IPS-NIHi11 (cell line): Measurements from ENCODE around the gene QRICH1.
A peak's percentile ranks its signal among the peaks of the same experiment; 100 is the strongest.

Source experiments
- DNase-seq: peaks from one replicate; pipeline ENCODE4 v3.0.0; 2012; ENCODE audit warnings: mixed read lengths, low spot score

The QRICH1 gene

GRCh38 chr3:49093853-49094767 is at the start of gene QRICH1:
TSS of gene QRICH1 (minus strand) at chr3:49094071. CDS start at chr3:49077017, 17,054 bp downstream.
- DNase-seq = peak; percentile 90

GRCh38 chr3:49140080-49140479 is 46.2 kb upstream of the QRICH1 start:
- no peak for DNase-seq

GRCh38 chr3:49135499-49135898 is 41.6 kb upstream of the QRICH1 start:
- DNase-seq = no peak

- DNase-seq = peak; percentile 51
Measured at GRCh38 chr3:49134471-49135265, 40.8 kb upstream of the QRICH1 start.

GRCh38 chr3:49133226-49133951 is 39.5 kb upstream of the QRICH1 start:
- DNase-seq = peak; percentile 91

- DNase-seq = peak; percentile 90
Measured at GRCh38 chr3:49132437-49133225, 38.8 kb upstream of the QRICH1 start, which contains the start of gene LAMB2. TSS of gene LAMB2 (minus strand) at chr3:49133050. CDS start at chr3:49132867, 183 bp downstream.

GRCh38 chr3:49132073-49132436 is 38.2 kb upstream of the QRICH1 start:
- no peak for DNase-seq

GRCh38 chr3:49131576-49131975 is 37.7 kb upstream of the QRICH1 start:
- no peak for DNase-seq

- no peak for DNase-seq
Measured at GRCh38 chr3:49131040-49131439, 37.2 kb upstream of the QRICH1 start.

GRCh38 chr3:49124991-49125670 is 31.3 kb upstream of the QRICH1 start:
- DNase-seq = peak; percentile 34

- DNase-seq = no peak
Measured at GRCh38 chr3:49124203-49124602, 30.3 kb upstream of the QRICH1 start.

- no peak for DNase-seq
Measured at GRCh38 chr3:49123687-49124086, 29.8 kb upstream of the QRICH1 start.

GRCh38 chr3:49122886-49123545 is 29.1 kb upstream of the QRICH1 start:
- DNase-seq = no peak

GRCh38 chr3:49122451-49122850 is 28.6 kb upstream of the QRICH1 start:
- no peak for DNase-seq

GRCh38 chr3:49122022-49122421 is 28.2 kb upstream of the QRICH1 start:
- DNase-seq = no peak

GRCh38 chr3:49121132-49121736 is 27.4 kb upstream of the QRICH1 start:
- DNase-seq = no peak

GRCh38 chr3:49120438-49121131 is 26.7 kb upstream of the QRICH1 start, which contains the start of gene USP19:
TSS of gene USP19 (minus strand) at chr3:49120823. CDS start at chr3:49119145, 1,678 bp downstream.
- peak; percentile 100 for DNase-seq

- DNase-seq = no peak
Measured at GRCh38 chr3:49120096-49120437, 26.2 kb upstream of the QRICH1 start.

- DNase-seq = no peak
Measured at GRCh38 chr3:49119439-49119838, 25.6 kb upstream of the QRICH1 start.
